HCT116 (cell line): ENCODE measurements around the gene ZBTB1. TPM values are rescaled to one million over a fixed set of nuclear protein-coding genes. Genes with fewer than 3 reads are reported as not detected.

Source experiments
- ATAC-seq: fragments of 200-7000 bp; cut with Tn5 transposase; 2 replicates; pipeline ENCODE4 v1.9.1; 2020; ENCODE audit warnings: mild to moderate bottlenecking, moderate library complexity
- BruUV-seq: library from RNA; stranded (reverse); fragments of 400-500 nt; replicated peaks from 2 replicates; lab custom pipeline; 2021; lab: Mats Ljungman, UMichigan
- CTCF ChIA-PET: fragments of 300-600 bp; sonication (Branson Sonifier 250); formaldehyde crosslinking; loops from one replicate; lab custom pipeline; 2021; ENCODE audit warnings: antibody characterized with exemption; lab: Charles Lee
- POLR2A ChIA-PET: fragments of 300-600, 350-600 bp; sonication (Branson Sonifier 250); formaldehyde crosslinking; loops from one replicate; lab custom pipeline; 2021; ENCODE audit warnings: antibody characterized with exemption; lab: Charles Lee
- RAD21 ChIA-PET, 2 experiments: fragments of 300-600 bp; sonication (Branson Sonifier 250); formaldehyde crosslinking; loops; one replicate each; lab custom pipeline; 2023; ENCODE audit warnings: low total read pairs in 2 of 2; ENCODE audit not compliant: uncharacterized antibody in 2 of 2, unreplicated experiment in 2 of 2, low non-redundant PET in 1 of 2; lab: Charles Lee
- DNase-seq: peaks from one replicate; pipeline ENCODE4 v3.0.0-alpha.2; 2010; ENCODE audit warnings: low read depth, low spot score
- H2AFZ ChIP-seq: fragments of 200-600 bp; shearing (Covaris generic), sonication (generic); 2 replicates; pipeline ENCODE4 v1.6.1; 2017; ENCODE audit warnings: low read depth, mixed run types, mixed read lengths, antibody characterized with exemption, low read length; ENCODE audit not compliant: poor library complexity, severe bottlenecking
- H3K27ac ChIP-seq: 2 replicates; pipeline ENCODE4 v1.5.1; 2012; ENCODE audit warnings: low read depth, low read length
- H3K27me3 ChIP-seq: fragments of 200-600 bp; sonication (generic); 2 replicates; pipeline ENCODE4 v1.6.1; 2016; ENCODE audit warnings: mixed run types, low read length, mixed read lengths; ENCODE audit not compliant: insufficient read depth
- H3K36me3 ChIP-seq, 2 experiments: fragments of 200-500 bp in 1 of 2; fragments of 200-600 bp in 1 of 2; sonication (Bioruptor generic) in 1 of 2; sonication (generic) in 1 of 2; 2 replicates each; pipeline versions ENCODE4 v1.5.1 to v1.6.1; 2014 to 2016; ENCODE audit warnings: low read length in 2 of 2, inconsistent platforms in 1 of 2, mixed read lengths in 1 of 2, mixed run types in 1 of 2; ENCODE audit not compliant: insufficient read depth in 2 of 2, control insufficient read depth in 1 of 2
- H3K4me1 ChIP-seq, 2 experiments: fragments of 200-600 bp in 1 of 2; sonication (generic) in 1 of 2; 2 replicates each; pipeline versions ENCODE4 v1.5.1 to v1.6.1; 2012 to 2017; ENCODE audit warnings: low read length in 2 of 2, inconsistent platforms in 1 of 2, mild to moderate bottlenecking in 1 of 2, mixed read lengths in 1 of 2, mixed run types in 1 of 2, moderate library complexity in 1 of 2; ENCODE audit not compliant: insufficient read depth in 2 of 2, control insufficient read depth in 1 of 2
- H3K4me2 ChIP-seq: fragments of 200-600 bp; sonication (generic); 2 replicates; pipeline ENCODE4 v1.6.1; 2017; ENCODE audit warnings: mixed run types, low read length, mixed read lengths
- H3K4me3 ChIP-seq, 2 experiments: fragments of 200-600 bp in 1 of 2; sonication (generic) in 1 of 2; replicated peaks in 1 of 2; 2 replicates each; pipeline ENCODE4 v1.5.1; 2011 to 2016; ENCODE audit warnings: low read length in 2 of 2, control low read depth in 1 of 2, low read depth in 1 of 2, mild to moderate bottlenecking in 1 of 2, mixed read lengths in 1 of 2, mixed run types in 1 of 2
- H3K79me2 ChIP-seq: fragments of 200-600 bp; sonication (generic); 2 replicates; pipeline ENCODE4 v1.6.1; 2017; ENCODE audit warnings: mild to moderate bottlenecking, mixed run types, low read length, moderate library complexity, mixed read lengths; ENCODE audit not compliant: insufficient read depth
- H3K9ac ChIP-seq: fragments of 200-600 bp; sonication (generic); 2 replicates; pipeline ENCODE4 v1.6.1; 2016; ENCODE audit warnings: low read length, mixed read lengths
- H3K9me2 ChIP-seq: fragments of 200-600 bp; sonication (generic), shearing (Covaris generic); 2 replicates; pipeline ENCODE4 v1.6.1; 2017; ENCODE audit warnings: mixed run types, mild to moderate bottlenecking, moderate library complexity; ENCODE audit not compliant: insufficient read depth
- H3K9me3 ChIP-seq, 2 experiments: fragments of 200-500 bp in 1 of 2; fragments of 200-600 bp in 1 of 2; sonication (Bioruptor generic) in 1 of 2; sonication (generic) in 1 of 2; 2 replicates each; pipeline ENCODE4 v1.6.1; 2014 to 2017; ENCODE audit warnings: low read length in 2 of 2, mixed read lengths in 2 of 2, inconsistent platforms in 1 of 2, low read depth in 1 of 2, mild to moderate bottlenecking in 1 of 2, mixed run types in 1 of 2, moderate library complexity in 1 of 2; ENCODE audit not compliant: control insufficient read depth in 1 of 2, insufficient read depth in 1 of 2
- H4K20me1 ChIP-seq: fragments of 200-600 bp; sonication (generic), shearing (Covaris generic); 2 replicates; pipeline ENCODE4 v1.6.1; 2017; ENCODE audit warnings: mixed run types, mild to moderate bottlenecking, moderate library complexity; ENCODE audit not compliant: insufficient read depth
- CBX3 ChIP-seq: IDR thresholded peaks from 2 replicates; pipeline ENCODE4 v1.6.1; 2012; ENCODE audit warnings: low read depth
- EGR1 ChIP-seq: IDR thresholded peaks from 2 replicates; pipeline ENCODE4 v1.6.1; 2012; ENCODE audit warnings: low read depth
- EZH2 ChIP-seq: fragments of 200-600 bp; sonication (generic); IDR thresholded peaks from 2 replicates; pipeline ENCODE4 v1.6.1; 2017; ENCODE audit warnings: antibody characterized with exemption, mixed run types
- POLR2A ChIP-seq: IDR thresholded peaks from 2 replicates; pipeline ENCODE4 v1.7.0; 2011; ENCODE audit warnings: borderline replicate concordance; ENCODE audit not compliant: insufficient read depth, insufficient read length; ENCODE audit errors: extremely low read depth
- SP1 ChIP-seq: IDR thresholded peaks from 2 replicates; pipeline ENCODE4 v1.6.1; 2012; ENCODE audit warnings: low read depth
- SRF ChIP-seq: IDR thresholded peaks from 2 replicates; pipeline ENCODE4 v1.6.1; 2012; ENCODE audit warnings: low read depth
- intact Hi-C: fragments of 100-400 bp; cut with micrococcal nuclease; formaldehyde crosslinking; loops from 2 replicates; pipeline ENCODE4 v1.10.0; 2022
- total RNA-seq: library from RNA; stranded (reverse); gene quantifications from one replicate; pipeline ENCODE4 v1.2.1, GENCODE V29; 2021; ENCODE audit not compliant: unreplicated experiment
- TF ChIP-seq, protein P1 (sequence below): IDR thresholded peaks from 2 replicates; pipeline ENCODE4 v1.6.1; 2012; ENCODE audit warnings: low read depth
- TF ChIP-seq, protein P2 (sequence below), 3 experiments: fragments of 200-600 bp in 1 of 3; sonication (generic) in 1 of 3; IDR thresholded peaks in 2 of 3; conservative IDR thresholded peaks in 1 of 3; 2 replicates each; pipeline ENCODE4 v1.5.1; 2012 to 2017; ENCODE audit warnings: low read depth in 2 of 3, low read length in 2 of 3, antibody characterized with exemption in 1 of 3, borderline replicate concordance in 1 of 3, control low read depth in 1 of 3, mild to moderate bottlenecking in 1 of 3, mixed read lengths in 1 of 3, mixed run types in 1 of 3, moderate library complexity in 1 of 3; ENCODE audit not compliant: insufficient read depth in 1 of 3
- TF ChIP-seq, protein P3 (sequence below): IDR thresholded peaks from 2 replicates; pipeline ENCODE4 v1.6.1; 2012

ZBTB1 gene
- total RNA-seq, 1 experiment from 2014 or later, result 20.6 TPM

DNA sequence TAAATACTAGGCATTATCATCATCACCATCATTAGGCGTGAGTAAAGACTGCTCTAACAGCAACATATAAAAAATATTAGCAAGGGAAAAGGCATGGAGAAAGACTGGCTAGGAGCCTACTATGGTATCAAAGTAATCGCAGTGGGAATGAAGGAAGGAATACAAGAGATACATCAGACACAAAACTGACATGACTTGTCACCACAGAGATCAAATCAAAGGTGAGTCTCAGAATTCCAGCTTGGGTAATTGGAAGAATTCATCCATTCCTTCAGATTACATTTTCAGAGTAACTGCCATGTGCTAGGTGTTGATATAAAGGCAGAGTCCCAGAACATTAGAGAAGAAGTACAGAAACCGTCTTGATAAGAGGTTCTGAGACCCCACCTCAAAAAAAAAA is 11.1 kb upstream of the ZBTB1 start (continued):
- TF ChIP-seq, protein P1, sequence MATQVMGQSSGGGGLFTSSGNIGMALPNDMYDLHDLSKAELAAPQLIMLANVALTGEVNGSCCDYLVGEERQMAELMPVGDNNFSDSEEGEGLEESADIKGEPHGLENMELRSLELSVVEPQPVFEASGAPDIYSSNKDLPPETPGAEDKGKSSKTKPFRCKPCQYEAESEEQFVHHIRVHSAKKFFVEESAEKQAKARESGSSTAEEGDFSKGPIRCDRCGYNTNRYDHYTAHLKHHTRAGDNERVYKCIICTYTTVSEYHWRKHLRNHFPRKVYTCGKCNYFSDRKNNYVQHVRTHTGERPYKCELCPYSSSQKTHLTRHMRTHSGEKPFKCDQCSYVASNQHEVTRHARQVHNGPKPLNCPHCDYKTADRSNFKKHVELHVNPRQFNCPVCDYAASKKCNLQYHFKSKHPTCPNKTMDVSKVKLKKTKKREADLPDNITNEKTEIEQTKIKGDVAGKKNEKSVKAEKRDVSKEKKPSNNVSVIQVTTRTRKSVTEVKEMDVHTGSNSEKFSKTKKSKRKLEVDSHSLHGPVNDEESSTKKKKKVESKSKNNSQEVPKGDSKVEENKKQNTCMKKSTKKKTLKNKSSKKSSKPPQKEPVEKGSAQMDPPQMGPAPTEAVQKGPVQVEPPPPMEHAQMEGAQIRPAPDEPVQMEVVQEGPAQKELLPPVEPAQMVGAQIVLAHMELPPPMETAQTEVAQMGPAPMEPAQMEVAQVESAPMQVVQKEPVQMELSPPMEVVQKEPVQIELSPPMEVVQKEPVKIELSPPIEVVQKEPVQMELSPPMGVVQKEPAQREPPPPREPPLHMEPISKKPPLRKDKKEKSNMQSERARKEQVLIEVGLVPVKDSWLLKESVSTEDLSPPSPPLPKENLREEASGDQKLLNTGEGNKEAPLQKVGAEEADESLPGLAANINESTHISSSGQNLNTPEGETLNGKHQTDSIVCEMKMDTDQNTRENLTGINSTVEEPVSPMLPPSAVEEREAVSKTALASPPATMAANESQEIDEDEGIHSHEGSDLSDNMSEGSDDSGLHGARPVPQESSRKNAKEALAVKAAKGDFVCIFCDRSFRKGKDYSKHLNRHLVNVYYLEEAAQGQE, result no peak
- TF ChIP-seq, protein P2, sequence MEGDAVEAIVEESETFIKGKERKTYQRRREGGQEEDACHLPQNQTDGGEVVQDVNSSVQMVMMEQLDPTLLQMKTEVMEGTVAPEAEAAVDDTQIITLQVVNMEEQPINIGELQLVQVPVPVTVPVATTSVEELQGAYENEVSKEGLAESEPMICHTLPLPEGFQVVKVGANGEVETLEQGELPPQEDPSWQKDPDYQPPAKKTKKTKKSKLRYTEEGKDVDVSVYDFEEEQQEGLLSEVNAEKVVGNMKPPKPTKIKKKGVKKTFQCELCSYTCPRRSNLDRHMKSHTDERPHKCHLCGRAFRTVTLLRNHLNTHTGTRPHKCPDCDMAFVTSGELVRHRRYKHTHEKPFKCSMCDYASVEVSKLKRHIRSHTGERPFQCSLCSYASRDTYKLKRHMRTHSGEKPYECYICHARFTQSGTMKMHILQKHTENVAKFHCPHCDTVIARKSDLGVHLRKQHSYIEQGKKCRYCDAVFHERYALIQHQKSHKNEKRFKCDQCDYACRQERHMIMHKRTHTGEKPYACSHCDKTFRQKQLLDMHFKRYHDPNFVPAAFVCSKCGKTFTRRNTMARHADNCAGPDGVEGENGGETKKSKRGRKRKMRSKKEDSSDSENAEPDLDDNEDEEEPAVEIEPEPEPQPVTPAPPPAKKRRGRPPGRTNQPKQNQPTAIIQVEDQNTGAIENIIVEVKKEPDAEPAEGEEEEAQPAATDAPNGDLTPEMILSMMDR (IDR thresholded peaks at IDR 0.05 in 2 of 3, conservative IDR thresholded peaks at IDR 0.05 in 1 of 3; ENCODE audit: borderline replicate concordance in 1 of 3, insufficient read depth in 1 of 3, low read depth in 2 of 3, low read length in 2 of 3), result no peak
- TF ChIP-seq EGR1, result no peak
- TF ChIP-seq, protein P3, sequence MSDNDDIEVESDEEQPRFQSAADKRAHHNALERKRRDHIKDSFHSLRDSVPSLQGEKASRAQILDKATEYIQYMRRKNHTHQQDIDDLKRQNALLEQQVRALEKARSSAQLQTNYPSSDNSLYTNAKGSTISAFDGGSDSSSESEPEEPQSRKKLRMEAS, result no peak

DNA sequence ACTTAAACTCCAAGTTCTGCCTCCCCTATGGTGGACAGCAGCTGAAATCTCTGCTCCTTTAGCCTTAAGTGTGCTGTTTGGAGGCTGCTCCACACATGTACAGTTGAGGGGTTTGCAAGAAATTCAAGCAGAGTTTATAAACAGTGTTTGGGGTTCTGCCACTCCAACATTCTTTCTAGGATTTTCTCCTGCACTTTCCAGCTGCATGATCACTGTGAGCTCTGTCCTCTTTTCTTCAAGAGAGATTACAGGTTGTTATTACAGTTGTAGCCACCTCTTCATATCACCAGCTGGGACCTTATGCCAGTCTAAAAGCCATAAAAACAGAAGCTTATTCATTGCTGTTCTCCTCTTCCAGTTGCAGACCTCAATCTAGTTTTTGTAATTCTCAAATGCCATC is 9.3 kb upstream of the ZBTB1 start:
- no peak overlapping the region for H2AFZ ChIP-seq
- RAD21 ChIA-PET, result no interaction called here
- ATAC-seq, result no peak
- no peak overlapping the region for H3K4me3 ChIP-seq
- intact Hi-C loops, result no loop called here
- no TSS peak for BruUV-seq
- POLR2A ChIA-PET, result no interaction called here
- H3K9me3 ChIP-seq, result no peaks in the 10 kb centered on the region
- no peak for DNase-seq
- no peak overlapping the region for H3K9ac ChIP-seq
- H3K9me2 ChIP-seq, result no peaks in the 10 kb centered on the region
- H3K36me3 ChIP-seq, result peaks cover 8 to 9% of the 10 kb centered on the region in 2 experiments; a peak in 3 of 4 replicates
- H3K4me2 ChIP-seq, result no peak overlapping the region
- no peak for TF ChIP-seq SRF
- TF ChIP-seq, protein P2 (IDR thresholded peaks at IDR 0.05 in 2 of 3, conservative IDR thresholded peaks at IDR 0.05 in 1 of 3; ENCODE audit: borderline replicate concordance in 1 of 3, insufficient read depth in 1 of 3, low read depth in 2 of 3, low read length in 2 of 3), result no peak
- no peak for TF ChIP-seq POLR2A
- TF ChIP-seq CBX3, result no peak
- TF ChIP-seq, protein P1, result no peak
- no peak for TF ChIP-seq SP1
- TF ChIP-seq EZH2, result no peak
- TF ChIP-seq, all 23 proteins: peak for 0
- H3K27me3 ChIP-seq, result no peaks in the 10 kb centered on the region
- H3K79me2 ChIP-seq, result peaks cover 32% of the 10 kb centered on the region
- no peaks in the 10 kb centered on the region for H4K20me1 ChIP-seq
- no peak overlapping the region for H3K27ac ChIP-seq
- peaks cover under 1 to 5% of the 10 kb centered on the region in 2 experiments; a peak in 2 of 4 replicates for H3K4me1 ChIP-seq
- CTCF ChIA-PET, result interaction anchor here (0.7 kb wide), 1 partner anchor 395 kb away, joined by 3 read pairs; no protein-coding TSS in a partner anchor
